COLO668 (cell line): Measurements from ENCODE around the gene NME1.

ENCODE experiments used
- DNase-seq: peaks from one replicate; lab custom pipeline; 2025; ENCODE audit not compliant: unreplicated experiment; lab: John Stamatoyannopoulos, UW

The NME1 gene

GRCh38 chr17:51188271-51188833 is 35.0 kb downstream of the NME1 start:
- no peak for DNase-seq

GRCh38 chr17:51189162-51189561 is 35.8 kb downstream of the NME1 start:
- no peak for DNase-seq

- DNase-seq, result no peak
Measured at GRCh38 chr17:51189628-51190027, 36.3 kb downstream of the NME1 start.

- DNase-seq, result no peak
Measured at GRCh38 chr17:51191895-51192294, 38.5 kb downstream of the NME1 start.

- no peak for DNase-seq
Measured at GRCh38 chr17:51197754-51198153, 44.4 kb downstream of the NME1 start.

GRCh38 chr17:51200295-51200694 is 46.9 kb downstream of the NME1 start:
- no peak for DNase-seq

GRCh38 chr17:51200846-51201245 is 47.5 kb downstream of the NME1 start:
- DNase-seq, result no peak

GRCh38 chr17:51203838-51204237 is 50.5 kb downstream of the NME1 start:
- no peak for DNase-seq
